H9 (cell line): ENCODE results near the gene MXI1. TPM values are rescaled to one million over a fixed set of nuclear protein-coding genes. Genes with fewer than 3 reads are reported as not detected.

Experiments used
- DNase-seq: peaks from one replicate; pipeline ENCODE4 v3.0.0-alpha.2; 2017
- H2AFZ ChIP-seq: one replicate; pipeline ENCODE4 v1.6.1; 2013; ENCODE audit warnings: mild to moderate bottlenecking, low read length, control low read depth, moderate library complexity
- H2AK5ac ChIP-seq: 2 replicates; pipeline ENCODE4 v1.6.1; 2013; ENCODE audit warnings: low read length, control low read depth, mixed read lengths; ENCODE audit not compliant: insufficient read length
- H2BK120ac ChIP-seq: one replicate; pipeline ENCODE4 v1.6.1; 2013; ENCODE audit warnings: low read depth, mild to moderate bottlenecking, low read length, control low read depth, inconsistent platforms; ENCODE audit not compliant: poor library complexity, severe bottlenecking
- H2BK12ac ChIP-seq: 2 replicates; pipeline ENCODE4 v1.6.1; 2013; ENCODE audit warnings: low read length, control low read depth, mixed read lengths, low read depth; ENCODE audit not compliant: insufficient read length
- H2BK15ac ChIP-seq: 2 replicates; pipeline ENCODE4 v1.6.1; 2013; ENCODE audit warnings: low read depth, low read length, control low read depth
- H2BK20ac ChIP-seq: one replicate; pipeline ENCODE4 v1.6.1; 2013; ENCODE audit warnings: low read depth, mild to moderate bottlenecking, low read length, control low read depth, inconsistent platforms; ENCODE audit not compliant: poor library complexity, severe bottlenecking
- H2BK5ac ChIP-seq: 2 replicates; pipeline ENCODE4 v1.6.1; 2013; ENCODE audit warnings: low read length, control low read depth, mixed read lengths; ENCODE audit not compliant: insufficient read length
- H3K14ac ChIP-seq: 2 replicates; pipeline ENCODE4 v1.6.1; 2013; ENCODE audit warnings: low read length, control low read depth; ENCODE audit not compliant: insufficient read depth
- H3K18ac ChIP-seq: 2 replicates; pipeline ENCODE4 v1.6.1; 2013; ENCODE audit warnings: low read depth, mild to moderate bottlenecking, mixed read lengths, low read length, control low read depth; ENCODE audit not compliant: insufficient read length
- H3K23ac ChIP-seq: 2 replicates; pipeline ENCODE4 v1.6.1; 2013; ENCODE audit warnings: low read length, control low read depth, mixed read lengths, low read depth; ENCODE audit not compliant: insufficient read length
- H3K23me2 ChIP-seq: 2 replicates; pipeline ENCODE4 v1.6.1; 2013; ENCODE audit warnings: low read depth, mild to moderate bottlenecking, mixed read lengths, low read length, control low read depth; ENCODE audit not compliant: insufficient read length, poor library complexity, severe bottlenecking
- H3K27ac ChIP-seq: 2 replicates; pipeline ENCODE4 v1.5.1; 2013; ENCODE audit warnings: low read length, control low read depth, mixed read lengths, low read depth; ENCODE audit not compliant: insufficient read length
- H3K27me3 ChIP-seq: 2 replicates; pipeline ENCODE4 v1.6.1; 2013; ENCODE audit warnings: low read length, control low read depth, inconsistent platforms; ENCODE audit not compliant: insufficient read depth
- H3K4ac ChIP-seq: 2 replicates; pipeline ENCODE4 v1.6.1; 2013; ENCODE audit warnings: low read depth, mild to moderate bottlenecking, control low read depth, inconsistent platforms, low read length, moderate library complexity
- H3K4me1 ChIP-seq: 2 replicates; pipeline ENCODE4 v1.6.1; 2013; ENCODE audit warnings: low read length, control low read depth, inconsistent platforms; ENCODE audit not compliant: insufficient read depth
- H3K4me2 ChIP-seq: 2 replicates; pipeline ENCODE4 v1.6.1; 2013; ENCODE audit warnings: low read length, control low read depth, mixed read lengths; ENCODE audit not compliant: insufficient read length, insufficient read depth
- H3K56ac ChIP-seq: 2 replicates; pipeline ENCODE4 v1.6.1; 2013; ENCODE audit warnings: low read depth, mild to moderate bottlenecking, mixed read lengths, low read length, control low read depth; ENCODE audit not compliant: insufficient read length
- H3K79me1 ChIP-seq: 2 replicates; pipeline ENCODE4 v1.6.1; 2013; ENCODE audit warnings: low read depth, mild to moderate bottlenecking, moderate library complexity, low read length, control low read depth, inconsistent platforms; ENCODE audit not compliant: insufficient read depth, poor library complexity, severe bottlenecking
- H3K79me2 ChIP-seq: 2 replicates; pipeline ENCODE4 v1.6.1; 2013; ENCODE audit warnings: low read length, control low read depth, inconsistent platforms; ENCODE audit not compliant: insufficient read depth
- H3K9ac ChIP-seq: 2 replicates; pipeline ENCODE4 v1.6.1; 2013; ENCODE audit warnings: low read length, control low read depth, mixed read lengths; ENCODE audit not compliant: insufficient read length; ENCODE audit errors: extremely low read depth
- H3K9me3 ChIP-seq: one replicate; pipeline ENCODE4 v1.6.1; 2013; ENCODE audit warnings: low read depth, low read length, inconsistent platforms; ENCODE audit not compliant: control insufficient read depth
- H3T11ph ChIP-seq: one replicate; pipeline ENCODE4 v1.6.1; 2013; ENCODE audit warnings: mild to moderate bottlenecking, low read length, control low read depth, inconsistent platforms
- H4K20me1 ChIP-seq: one replicate; pipeline ENCODE4 v1.6.1; 2013; ENCODE audit not compliant: control insufficient read depth, insufficient read length, insufficient read depth
- H4K5ac ChIP-seq: 2 replicates; pipeline ENCODE4 v1.6.1; 2013; ENCODE audit warnings: low read depth, mild to moderate bottlenecking, mixed read lengths, low read length, control low read depth; ENCODE audit not compliant: insufficient read length
- H4K8ac ChIP-seq: replicated peaks from 2 replicates; pipeline ENCODE4 v1.6.1; 2013; ENCODE audit warnings: low read length, control low read depth, mixed read lengths, low read depth; ENCODE audit not compliant: insufficient read length
- H4K91ac ChIP-seq: 2 replicates; pipeline ENCODE4 v1.6.1; 2013; ENCODE audit warnings: low read depth, mild to moderate bottlenecking, moderate library complexity, mixed read lengths, low read length, control low read depth; ENCODE audit not compliant: insufficient read length
- H3K27ac Mint-ChIP-seq, 3 experiments: 2 replicates in 2 of 3; 3 replicates in 1 of 3; pipeline ENCODE4 v1.8.0; 2020 to 2021; ENCODE audit warnings: mixed read lengths in 3 of 3, mild to moderate bottlenecking in 1 of 3, moderate library complexity in 1 of 3
- H3K27me3 Mint-ChIP-seq: 2 replicates; pipeline ENCODE4 v1.8.0; 2021; ENCODE audit warnings: low read depth, mild to moderate bottlenecking, moderate library complexity, mixed read lengths
- H3K36me3 Mint-ChIP-seq, 3 experiments: 2 replicates in 2 of 3; 3 replicates in 1 of 3; pipeline ENCODE4 v1.8.0; 2020 to 2021; ENCODE audit warnings: low read depth in 3 of 3, mixed read lengths in 3 of 3; ENCODE audit not compliant: insufficient read depth in 1 of 3
- H3K4me1 Mint-ChIP-seq, 2 experiments: 2 replicates each; pipeline ENCODE4 v1.8.0; 2020; ENCODE audit warnings: mixed read lengths in 2 of 2
- H3K4me3 Mint-ChIP-seq, 2 experiments: 2 replicates in 1 of 2; 3 replicates in 1 of 2; pipeline ENCODE4 v1.8.0; 2020 to 2021; ENCODE audit warnings: mild to moderate bottlenecking in 2 of 2, mixed read lengths in 2 of 2, moderate library complexity in 1 of 2
- H3K9me3 Mint-ChIP-seq, 2 experiments: 2 replicates in 1 of 2; 3 replicates in 1 of 2; pipeline ENCODE4 v1.8.0; 2020; ENCODE audit warnings: mild to moderate bottlenecking in 2 of 2, mixed read lengths in 2 of 2, moderate library complexity in 1 of 2
- WGBS: extraction: QIAGEN DNeasy Blood & Tissue Kit; methylation state at CpG from one replicate; pipeline ENCODE4 v1.1.7; 2013; ENCODE audit warnings: missing lambda C conversion rate, low lambda C conversion rate, mixed read lengths; ENCODE audit not compliant: insufficient read length; ENCODE audit errors: extremely low coverage; 5-methylcytosine and 5-hydroxymethylcytosine counted together
- total RNA-seq: library from RNA; stranded (reverse); gene quantifications from 2 replicates; pipeline ENCODE4 v1.2.1, GENCODE V29; 2021
- TF ChIP-seq, protein P1 (sequence below): fragments of 200-600 bp; sonication (generic); conservative IDR thresholded peaks from 3 replicates; pipeline ENCODE4 v1.8.0; 2021; ENCODE audit warnings: antibody characterized with exemption, mild to moderate bottlenecking

MXI1 gene
- total RNA-seq, 1 experiment from 2014 or later, result 5.6 TPM

DNA sequence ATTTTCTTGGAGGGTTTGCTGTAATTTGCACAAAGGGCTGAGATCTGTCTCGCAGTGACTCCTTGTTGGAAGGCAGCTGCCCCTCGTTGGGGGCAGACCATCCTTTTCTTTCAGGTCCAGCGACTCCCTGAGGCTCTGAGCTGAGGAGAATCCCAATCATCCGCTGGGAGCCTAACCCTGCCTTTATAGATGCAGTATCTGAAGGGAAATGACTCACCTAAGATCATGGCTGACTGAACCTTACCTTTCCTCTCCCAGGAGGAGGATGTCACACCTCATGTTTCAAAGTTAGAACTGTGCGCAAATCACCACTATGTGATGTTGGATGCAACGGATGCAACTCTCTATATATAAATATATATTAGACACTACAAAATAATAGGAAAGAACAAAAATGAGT is 36.4 kb upstream of the MXI1 start:
- Histone ChIP-seq H3K4me2 (no peak overlapping the region), H4K20me1 (no peaks in the 10 kb centered on the region), H3K4ac (no peak overlapping the region), H3K9me3 (no peaks in the 10 kb centered on the region), H2BK120ac (no peak overlapping the region), H3K27me3 (peaks cover 80% of the 10 kb centered on the region), H3K14ac (no peak overlapping the region), H4K5ac (no peak overlapping the region), H3K23me2 (no peaks in the 10 kb centered on the region), H3K9ac (no peak overlapping the region), H4K91ac (no peak overlapping the region), H3K4me1 (peaks cover 2% of the 10 kb centered on the region; the same call in 1 of the 2 replicates), H3K18ac (no peak overlapping the region), H3K56ac (no peak overlapping the region), H3K23ac (no peak overlapping the region), H2AFZ (no peak overlapping the region), H2BK15ac (no peak overlapping the region), H3K27ac (no peak overlapping the region), H2BK12ac (no peak overlapping the region), H3K79me1 (no peaks in the 10 kb centered on the region), H2AK5ac (no peak overlapping the region), H2BK20ac (no peak overlapping the region), H3T11ph (no peak overlapping the region), H3K79me2 (no peaks in the 10 kb centered on the region), H2BK5ac (no peak overlapping the region), H4K8ac (no peak overlapping the region)
- TF ChIP-seq, protein P1, sequence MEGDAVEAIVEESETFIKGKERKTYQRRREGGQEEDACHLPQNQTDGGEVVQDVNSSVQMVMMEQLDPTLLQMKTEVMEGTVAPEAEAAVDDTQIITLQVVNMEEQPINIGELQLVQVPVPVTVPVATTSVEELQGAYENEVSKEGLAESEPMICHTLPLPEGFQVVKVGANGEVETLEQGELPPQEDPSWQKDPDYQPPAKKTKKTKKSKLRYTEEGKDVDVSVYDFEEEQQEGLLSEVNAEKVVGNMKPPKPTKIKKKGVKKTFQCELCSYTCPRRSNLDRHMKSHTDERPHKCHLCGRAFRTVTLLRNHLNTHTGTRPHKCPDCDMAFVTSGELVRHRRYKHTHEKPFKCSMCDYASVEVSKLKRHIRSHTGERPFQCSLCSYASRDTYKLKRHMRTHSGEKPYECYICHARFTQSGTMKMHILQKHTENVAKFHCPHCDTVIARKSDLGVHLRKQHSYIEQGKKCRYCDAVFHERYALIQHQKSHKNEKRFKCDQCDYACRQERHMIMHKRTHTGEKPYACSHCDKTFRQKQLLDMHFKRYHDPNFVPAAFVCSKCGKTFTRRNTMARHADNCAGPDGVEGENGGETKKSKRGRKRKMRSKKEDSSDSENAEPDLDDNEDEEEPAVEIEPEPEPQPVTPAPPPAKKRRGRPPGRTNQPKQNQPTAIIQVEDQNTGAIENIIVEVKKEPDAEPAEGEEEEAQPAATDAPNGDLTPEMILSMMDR, result no peak
- WGBS, result no CpG with 5 or more reads among the region's 6 CpGs
- H3K36me3 Mint-ChIP-seq, result peaks cover 0 to 2% (median 0%) of the 10 kb centered on the region in 3 experiments; a peak in 2 of 7 replicates
- H3K27me3 Mint-ChIP-seq, result peaks cover 100% of the 10 kb centered on the region
- peak overlapping the region in 1 of 2 experiments; percentile 50; a peak in 2 of 5 replicates for H3K4me3 Mint-ChIP-seq
- no peak overlapping the region for H3K27ac Mint-ChIP-seq
- peak; percentile 46 for DNase-seq
- H3K9me3 Mint-ChIP-seq, result peaks cover 0 to 20% of the 10 kb centered on the region in 2 experiments; a peak in 3 of 5 replicates
- H3K4me1 Mint-ChIP-seq, result peaks cover 56 to 61% of the 10 kb centered on the region in 2 experiments
